Measurements from ENCODE around the gene CEP41. TPM values are rescaled to one million over a fixed set of nuclear protein-coding genes. Genes with fewer than 3 reads are reported as not detected.

The CEP41 gene
- total and polyA plus RNA-seq, 10 of the 15 experiments (the other 5 are each of a cell fraction or from before 2014, with no cell fraction given) = 11.4 to 43.0 (median 24.7) TPM

DNA sequence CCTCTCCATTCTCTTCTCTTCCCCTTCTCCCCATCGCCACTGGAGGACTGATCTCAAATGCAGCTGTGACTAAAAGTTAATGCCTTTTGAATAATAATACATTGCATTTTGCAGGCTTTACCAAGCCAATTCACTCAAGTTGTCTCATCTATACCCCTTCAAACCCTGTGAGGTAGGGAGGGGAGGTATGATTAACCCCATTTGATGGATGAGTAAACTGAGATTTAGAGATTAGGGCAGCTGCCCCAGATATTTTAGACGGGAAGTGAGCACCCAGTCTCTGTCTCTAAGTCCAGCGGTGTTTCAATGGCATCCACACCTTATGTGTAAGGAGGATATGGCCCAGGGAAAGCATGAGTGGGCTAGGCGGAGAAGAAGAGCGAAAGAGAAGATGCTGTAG lies 95.1 kb downstream of the CEP41 start (continued):
- TF ChIP-seq, protein P1, sequence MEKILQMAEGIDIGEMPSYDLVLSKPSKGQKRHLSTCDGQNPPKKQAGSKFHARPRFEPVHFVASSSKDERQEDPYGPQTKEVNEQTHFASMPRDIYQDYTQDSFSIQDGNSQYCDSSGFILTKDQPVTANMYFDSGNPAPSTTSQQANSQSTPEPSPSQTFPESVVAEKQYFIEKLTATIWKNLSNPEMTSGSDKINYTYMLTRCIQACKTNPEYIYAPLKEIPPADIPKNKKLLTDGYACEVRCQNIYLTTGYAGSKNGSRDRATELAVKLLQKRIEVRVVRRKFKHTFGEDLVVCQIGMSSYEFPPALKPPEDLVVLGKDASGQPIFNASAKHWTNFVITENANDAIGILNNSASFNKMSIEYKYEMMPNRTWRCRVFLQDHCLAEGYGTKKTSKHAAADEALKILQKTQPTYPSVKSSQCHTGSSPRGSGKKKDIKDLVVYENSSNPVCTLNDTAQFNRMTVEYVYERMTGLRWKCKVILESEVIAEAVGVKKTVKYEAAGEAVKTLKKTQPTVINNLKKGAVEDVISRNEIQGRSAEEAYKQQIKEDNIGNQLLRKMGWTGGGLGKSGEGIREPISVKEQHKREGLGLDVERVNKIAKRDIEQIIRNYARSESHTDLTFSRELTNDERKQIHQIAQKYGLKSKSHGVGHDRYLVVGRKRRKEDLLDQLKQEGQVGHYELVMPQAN (conservative IDR thresholded peaks at IDR 0.05) = no peak
- TF ChIP-seq SIN3A (IDR thresholded peaks at IDR 0.05; ENCODE audit: low read depth, low read length) (no peak), IKZF1 (conservative IDR thresholded peaks at IDR 0.05) (no peak), SIX5 (IDR thresholded peaks at IDR 0.05; ENCODE audit: low read depth, low read length, severe bottlenecking) (no peak), RELA (IDR thresholded peaks at IDR 0.05; ENCODE audit: borderline replicate concordance, partially characterized antibody) (no peak), KLF5 (IDR thresholded peaks at IDR 0.05; ENCODE audit: partially characterized antibody) (no peak), ZNF24 (IDR thresholded peaks at IDR 0.05) (no peak), E4F1 (IDR thresholded peaks at IDR 0.05; ENCODE audit: borderline replicate concordance, partially characterized antibody) (no peak), RFX5 (IDR thresholded peaks at IDR 0.05; ENCODE audit: low read depth, low read length) (no peak), SKIL (IDR thresholded peaks at IDR 0.05; ENCODE audit: low read depth, poor library complexity, severe bottlenecking) (no peak)

All from GM12878 (cell line).